ENCODE data around the gene ARMC10. TPM values are rescaled to one million over a fixed set of nuclear protein-coding genes. Genes with fewer than 3 reads are reported as not detected.

The ARMC10 gene
- total and polyA plus RNA-seq, 9 of the 15 experiments (the other 6 are each of a cell fraction or from before 2014, with no cell fraction given), result 17.0 to 113 (median 72.6) TPM

GRCh38 chr7:103074519-103075336 lies at the start of gene ARMC10, which contains the start of gene FBXL13 (continued):
- TF ChIP-seq ZNF655 (CRISPR knock-in tag; IDR thresholded peaks at IDR 0.05), result no peak
- TF ChIP-seq SMAD1 (IDR thresholded peaks at IDR 0.05; ENCODE audit: low read depth, low read length, partially characterized antibody), result no peak
- no peak for TF ChIP-seq ZNF253 (CRISPR knock-in tag; conservative IDR thresholded peaks at IDR 0.05)
- TF ChIP-seq ZBTB2 (IDR thresholded peaks at IDR 0.05), result peak; percentile 85; the same call in 1 of the 2 replicates
- TF ChIP-seq, protein P1, sequence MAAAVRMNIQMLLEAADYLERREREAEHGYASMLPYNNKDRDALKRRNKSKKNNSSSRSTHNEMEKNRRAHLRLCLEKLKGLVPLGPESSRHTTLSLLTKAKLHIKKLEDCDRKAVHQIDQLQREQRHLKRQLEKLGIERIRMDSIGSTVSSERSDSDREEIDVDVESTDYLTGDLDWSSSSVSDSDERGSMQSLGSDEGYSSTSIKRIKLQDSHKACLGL (CRISPR knock-in tag; IDR thresholded peaks at IDR 0.05; ENCODE audit: borderline replicate concordance, poor library complexity, severe bottlenecking), result peak; percentile 30
- no peak for TF ChIP-seq ZNF449 (CRISPR knock-in tag; IDR thresholded peaks at IDR 0.05)
- TF ChIP-seq, protein P2, sequence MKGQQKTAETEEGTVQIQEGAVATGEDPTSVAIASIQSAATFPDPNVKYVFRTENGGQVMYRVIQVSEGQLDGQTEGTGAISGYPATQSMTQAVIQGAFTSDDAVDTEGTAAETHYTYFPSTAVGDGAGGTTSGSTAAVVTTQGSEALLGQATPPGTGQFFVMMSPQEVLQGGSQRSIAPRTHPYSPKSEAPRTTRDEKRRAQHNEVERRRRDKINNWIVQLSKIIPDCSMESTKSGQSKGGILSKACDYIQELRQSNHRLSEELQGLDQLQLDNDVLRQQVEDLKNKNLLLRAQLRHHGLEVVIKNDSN (CRISPR knock-in tag; IDR thresholded peaks at IDR 0.05), result peak; percentile 68
- no peak for TF ChIP-seq MITF (IDR thresholded peaks at IDR 0.05)
- no peak for TF ChIP-seq FOXJ3 (CRISPR knock-in tag; IDR thresholded peaks at IDR 0.05)

All from K562 (cell line).